A673 (cell line): ENCODE data around the gene MAN1C1. TPM values are rescaled to one million over a fixed set of nuclear protein-coding genes. Genes with fewer than 3 reads are reported as not detected.
A peak's percentile ranks its signal among the peaks of the same experiment; 100 is the strongest.

Experiments
- BruUV-seq: library from RNA; stranded (reverse); fragments of 400-500 nt; replicated peaks from 2 replicates; lab custom pipeline; 2021; lab: Mats Ljungman, UMichigan
- CTCF ChIA-PET: fragments of 300-600 bp; sonication (Branson Sonifier 250); formaldehyde crosslinking; loops from one replicate; lab custom pipeline; 2022; ENCODE audit warnings: antibody characterized with exemption; lab: Charles Lee
- POLR2A ChIA-PET: fragments of 300-600 bp; sonication (Branson Sonifier 250); formaldehyde crosslinking; loops from one replicate; lab custom pipeline; 2022; ENCODE audit warnings: antibody characterized with exemption; ENCODE audit not compliant: low non-redundant PET; lab: Charles Lee
- DNase-seq: peaks from one replicate; pipeline ENCODE4 v3.0.0-alpha.2; 2015; ENCODE audit warnings: low spot score
- H3K27ac ChIP-seq: fragments of 200-600 bp; sonication (generic); 2 replicates; pipeline ENCODE4 v1.5.1; 2016; ENCODE audit warnings: mixed run types, low read depth, mild to moderate bottlenecking, mixed read lengths, antibody characterized with exemption, low read length; ENCODE audit not compliant: poor library complexity, severe bottlenecking
- H3K27me3 ChIP-seq: fragments of 200-600 bp; sonication (generic); replicated peaks from 2 replicates; pipeline ENCODE4 v1.6.1; 2017; ENCODE audit warnings: mixed run types, low read depth, mild to moderate bottlenecking, mixed read lengths, antibody characterized with exemption, low read length; ENCODE audit not compliant: insufficient read depth, poor library complexity
- H3K36me3 ChIP-seq: fragments of 200-600 bp; sonication (generic); 2 replicates; pipeline ENCODE4 v1.6.1; 2016; ENCODE audit warnings: mixed run types, mild to moderate bottlenecking, mixed read lengths, antibody characterized with exemption, low read length; ENCODE audit not compliant: insufficient read depth, poor library complexity, severe bottlenecking
- H3K4me1 ChIP-seq: fragments of 200-600 bp; sonication (generic); 2 replicates; pipeline ENCODE4 v1.6.1; 2017; ENCODE audit warnings: mixed run types, mild to moderate bottlenecking, mixed read lengths, antibody characterized with exemption, low read length; ENCODE audit not compliant: insufficient read depth, poor library complexity, severe bottlenecking
- H3K4me3 ChIP-seq: fragments of 200-600 bp; sonication (generic); 2 replicates; pipeline ENCODE4 v1.5.1; 2016; ENCODE audit warnings: low read depth, mixed run types, mild to moderate bottlenecking, mixed read lengths, low read length; ENCODE audit not compliant: poor library complexity, severe bottlenecking
- H3K9me3 ChIP-seq: fragments of 200-600 bp; sonication (generic); 2 replicates; pipeline ENCODE4 v1.6.1; 2016; ENCODE audit warnings: mixed run types, low read depth, mild to moderate bottlenecking, mixed read lengths, antibody characterized with exemption, low read length; ENCODE audit not compliant: poor library complexity, severe bottlenecking
- EZH2 ChIP-seq: fragments of 200-600 bp; sonication (generic); IDR thresholded peaks from 2 replicates; pipeline ENCODE4 v1.6.1; 2017; ENCODE audit warnings: borderline replicate concordance, low read depth, mild to moderate bottlenecking, mixed read lengths, antibody characterized with exemption, low read length; ENCODE audit not compliant: poor library complexity, severe bottlenecking
- intact Hi-C: fragments of 100-400 bp; cut with micrococcal nuclease; formaldehyde crosslinking; loops from one replicate; pipeline ENCODE4 v1.10.0; 2022; ENCODE audit not compliant: unreplicated experiment
- total RNA-seq: library from RNA; stranded (reverse); gene quantifications from 2 replicates; pipeline ENCODE4 v1.2.3, GENCODE V29; 2021
- TF ChIP-seq, protein P1 (sequence below): fragments of 300-800, 200-600 bp; sonication (generic); conservative IDR thresholded peaks from 2 replicates; pipeline ENCODE4 v1.5.1; 2017; ENCODE audit warnings: low read depth, mild to moderate bottlenecking, antibody characterized with exemption, low read length, moderate library complexity, mixed read lengths

Gene MAN1C1
- total RNA-seq, 1 experiment from 2014 or later, result 0.21 TPM

DNA sequence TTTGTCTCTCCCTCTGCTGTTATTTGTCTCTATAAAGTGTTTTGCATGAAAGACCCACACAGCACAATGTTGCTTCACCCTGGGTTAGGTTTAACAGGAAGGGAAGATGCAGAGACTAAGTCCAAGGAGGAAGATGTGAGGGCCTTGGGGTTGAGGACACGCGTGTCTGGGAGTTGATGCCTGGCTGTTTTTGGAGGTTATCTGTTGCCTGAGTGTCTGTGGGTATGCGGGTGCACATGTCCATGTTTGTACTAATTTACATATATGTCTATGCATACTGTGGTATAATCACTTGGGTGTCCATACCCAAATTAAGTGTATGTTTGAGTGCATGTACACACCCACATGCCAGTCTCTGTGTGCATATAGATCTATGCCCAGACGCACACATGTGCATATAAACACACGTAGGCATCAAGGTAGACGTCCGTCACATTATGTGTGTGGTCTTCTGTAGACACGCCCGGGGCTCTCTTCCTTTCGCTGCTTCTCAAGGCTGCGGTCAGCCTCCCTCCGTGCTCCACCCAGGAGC, 962 bp upstream of the MAN1C1 start:
- POLR2A ChIA-PET, result no interaction called here
- Histone ChIP-seq H3K27me3 (peaks cover 57% of the 10 kb centered on the region), H3K4me1 (peaks cover 12% of the 10 kb centered on the region), H3K9me3 (no peaks in the 10 kb centered on the region), H3K4me3 (no peak overlapping the region), H3K27ac (no peak overlapping the region), H3K36me3 (no peaks in the 10 kb centered on the region)
- CTCF ChIA-PET, result no interaction called here
- intact Hi-C loops, result loop anchor here (5.0 kb wide), 1 partner anchor 197 kb away; no protein-coding TSS in a partner anchor
- TF ChIP-seq, protein P1, sequence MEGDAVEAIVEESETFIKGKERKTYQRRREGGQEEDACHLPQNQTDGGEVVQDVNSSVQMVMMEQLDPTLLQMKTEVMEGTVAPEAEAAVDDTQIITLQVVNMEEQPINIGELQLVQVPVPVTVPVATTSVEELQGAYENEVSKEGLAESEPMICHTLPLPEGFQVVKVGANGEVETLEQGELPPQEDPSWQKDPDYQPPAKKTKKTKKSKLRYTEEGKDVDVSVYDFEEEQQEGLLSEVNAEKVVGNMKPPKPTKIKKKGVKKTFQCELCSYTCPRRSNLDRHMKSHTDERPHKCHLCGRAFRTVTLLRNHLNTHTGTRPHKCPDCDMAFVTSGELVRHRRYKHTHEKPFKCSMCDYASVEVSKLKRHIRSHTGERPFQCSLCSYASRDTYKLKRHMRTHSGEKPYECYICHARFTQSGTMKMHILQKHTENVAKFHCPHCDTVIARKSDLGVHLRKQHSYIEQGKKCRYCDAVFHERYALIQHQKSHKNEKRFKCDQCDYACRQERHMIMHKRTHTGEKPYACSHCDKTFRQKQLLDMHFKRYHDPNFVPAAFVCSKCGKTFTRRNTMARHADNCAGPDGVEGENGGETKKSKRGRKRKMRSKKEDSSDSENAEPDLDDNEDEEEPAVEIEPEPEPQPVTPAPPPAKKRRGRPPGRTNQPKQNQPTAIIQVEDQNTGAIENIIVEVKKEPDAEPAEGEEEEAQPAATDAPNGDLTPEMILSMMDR, result no peak
- BruUV-seq, result no TSS peak
- no peak for DNase-seq

DNA sequence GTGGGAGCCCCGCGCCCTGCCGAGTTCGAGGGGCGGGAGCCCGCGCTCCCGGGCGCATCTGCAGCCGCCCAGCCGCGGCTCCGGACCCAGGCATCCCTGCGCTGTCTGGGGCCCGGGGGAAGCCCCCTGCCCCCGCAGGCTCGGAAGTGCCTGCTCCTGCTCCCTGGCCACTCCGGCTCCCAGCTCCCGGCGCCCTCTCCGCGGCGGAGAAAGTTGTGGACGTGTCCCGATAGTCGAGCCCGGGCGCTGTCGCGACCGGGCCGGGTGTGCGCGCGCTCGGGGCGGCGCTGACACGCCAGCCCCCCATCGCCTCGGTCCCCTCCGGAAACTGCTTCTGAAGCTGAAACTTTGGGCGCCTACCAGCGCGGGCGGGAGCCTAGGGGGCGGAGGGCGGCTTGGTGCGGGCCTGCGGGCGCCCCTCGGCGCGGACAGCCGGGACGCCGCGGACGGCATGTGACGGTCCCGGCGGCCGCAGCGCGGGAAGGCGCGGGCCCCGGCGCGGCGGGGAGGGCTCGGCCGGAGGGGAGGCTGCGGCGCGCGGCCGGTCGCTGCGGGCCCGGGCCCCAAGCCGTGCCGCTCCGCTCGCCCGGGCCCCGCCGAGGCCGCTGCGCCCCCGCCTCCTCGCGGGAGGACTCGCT, 515 bp downstream of the MAN1C1 start:
- CTCF ChIA-PET, result no interaction called here
- Histone ChIP-seq H3K4me3 (peak overlapping the region; percentile 57), H3K9me3 (no peaks in the 10 kb centered on the region), H3K4me1 (peaks cover 12% of the 10 kb centered on the region), H3K27ac (no peak overlapping the region), H3K36me3 (no peaks in the 10 kb centered on the region), H3K27me3 (peaks cover 56% of the 10 kb centered on the region)
- BruUV-seq, result no TSS peak
- POLR2A ChIA-PET, result no interaction called here
- no peak for DNase-seq
- TF ChIP-seq, protein P1, result no peak
- TF ChIP-seq EZH2, result no peak
- intact Hi-C loops, result loop anchor here (5.0 kb wide), 1 partner anchor 195 kb away; no protein-coding TSS in a partner anchor

DNA sequence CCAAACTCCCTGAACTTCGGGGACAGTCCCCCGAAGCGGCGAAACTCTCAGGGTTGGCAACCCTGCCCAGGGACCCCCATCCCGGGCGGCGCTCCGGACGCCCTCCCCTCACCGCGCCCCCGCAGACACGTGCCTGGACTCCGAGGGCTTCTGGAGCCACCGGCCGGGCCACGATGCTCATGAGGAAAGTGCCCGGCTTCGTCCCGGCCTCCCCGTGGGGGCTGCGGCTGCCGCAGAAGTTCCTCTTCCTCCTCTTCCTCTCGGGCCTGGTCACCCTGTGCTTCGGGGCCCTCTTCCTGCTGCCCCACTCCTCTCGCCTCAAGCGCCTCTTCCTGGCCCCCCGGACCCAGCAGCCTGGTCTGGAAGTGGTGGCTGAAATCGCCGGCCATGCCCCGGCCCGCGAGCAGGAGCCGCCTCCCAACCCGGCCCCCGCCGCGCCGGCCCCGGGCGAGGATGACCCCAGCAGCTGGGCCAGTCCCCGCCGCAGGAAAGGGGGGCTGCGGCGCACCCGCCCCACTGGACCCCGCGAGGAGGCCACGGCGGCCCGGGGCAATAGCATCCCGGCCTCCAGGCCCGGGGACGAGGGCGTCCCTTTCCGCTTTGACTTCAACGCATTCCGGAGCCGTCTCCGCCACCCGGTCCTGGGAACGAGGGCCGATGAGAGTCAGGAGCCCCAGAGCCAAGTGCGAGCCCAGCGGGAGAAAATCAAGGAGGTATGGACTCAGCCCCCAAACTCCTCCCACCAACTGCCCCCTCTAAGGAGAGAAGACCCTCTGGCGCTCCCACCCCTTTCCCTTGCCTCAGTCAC, 1.2 kb downstream of the MAN1C1 start:
- peak; percentile 64 for TF ChIP-seq EZH2
- TF ChIP-seq, protein P1, result no peak
- POLR2A ChIA-PET, result no interaction called here
- no TSS peak for BruUV-seq
- Histone ChIP-seq H3K27me3 (peaks cover 63% of the 10 kb centered on the region), H3K27ac (no peak overlapping the region), H3K4me1 (peaks cover 12% of the 10 kb centered on the region), H3K9me3 (no peaks in the 10 kb centered on the region), H3K4me3 (peak overlapping the region; percentile 33), H3K36me3 (no peaks in the 10 kb centered on the region)
- intact Hi-C loops, result loop anchor here (5.0 kb wide), 1 partner anchor 194 kb away; no protein-coding TSS in a partner anchor
- no peak for DNase-seq
- CTCF ChIA-PET, result no interaction called here
